Measurements from ENCODE around the gene HIP1. TPM values are rescaled to one million over a fixed set of nuclear protein-coding genes. Genes with fewer than 3 reads are reported as not detected.
"Not testable (repeated sequence)": the region's sequence is repeated elsewhere in the genome, so short reads cannot be mapped to it uniquely, and the experiment has no call there.

The HIP1 gene
- total and polyA plus RNA-seq, 8 donors, result 3.6 to 14.8 (median 5.2) TPM

DNA sequence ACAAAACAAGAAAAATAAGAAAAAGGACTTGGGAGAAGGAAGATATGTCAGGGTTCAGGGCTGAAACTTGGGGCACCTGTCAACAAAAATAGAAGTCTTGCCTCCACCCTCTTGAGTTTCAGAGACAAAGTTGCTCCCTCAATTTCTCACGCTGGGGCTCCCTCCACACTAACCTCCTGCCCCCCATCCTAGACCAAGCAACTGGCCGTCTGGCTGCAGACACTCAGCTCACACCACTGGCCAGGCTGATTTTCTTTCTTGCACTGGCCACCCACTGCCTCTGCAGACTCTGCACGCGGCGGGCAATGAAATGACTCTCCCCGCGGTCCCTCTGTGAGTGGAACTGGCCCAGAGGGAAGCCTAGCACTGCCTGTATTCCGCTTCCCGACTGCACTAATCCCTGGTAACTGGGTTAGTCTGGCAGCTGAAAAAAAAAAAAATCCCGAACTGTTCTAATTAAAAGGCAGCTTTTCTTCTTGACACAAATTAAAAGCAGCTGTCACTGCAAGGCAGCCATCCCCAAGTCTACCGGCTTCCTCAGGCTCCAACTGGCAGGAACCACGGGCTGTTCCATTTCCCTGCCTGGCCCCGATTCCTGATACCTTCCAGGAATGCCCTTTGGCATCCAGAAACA lies 163.1 kb downstream of the HIP1 start:
- intact Hi-C loops (cut with DNase I), result no loop called here
- Histone ChIP-seq H3K27me3 (no peaks in the 10 kb centered on the region), H3K27ac (no peak overlapping the region), H3K9me3 (no peaks in the 10 kb centered on the region), H3K4me3 (no peak overlapping the region), H3K36me3 (no peaks in the 10 kb centered on the region), H3K4me1 (no peaks in the 10 kb centered on the region)
- FAIRE-seq (no peak), DNase-seq (no peak), ATAC-seq (no peak)
- 85 to 87% methylated on average over 13 of the region's 13 CpGs for WGBS, 2 donors
- no peak for TF ChIP-seq CTCF (IDR thresholded peaks at IDR 0.05)

DNA sequence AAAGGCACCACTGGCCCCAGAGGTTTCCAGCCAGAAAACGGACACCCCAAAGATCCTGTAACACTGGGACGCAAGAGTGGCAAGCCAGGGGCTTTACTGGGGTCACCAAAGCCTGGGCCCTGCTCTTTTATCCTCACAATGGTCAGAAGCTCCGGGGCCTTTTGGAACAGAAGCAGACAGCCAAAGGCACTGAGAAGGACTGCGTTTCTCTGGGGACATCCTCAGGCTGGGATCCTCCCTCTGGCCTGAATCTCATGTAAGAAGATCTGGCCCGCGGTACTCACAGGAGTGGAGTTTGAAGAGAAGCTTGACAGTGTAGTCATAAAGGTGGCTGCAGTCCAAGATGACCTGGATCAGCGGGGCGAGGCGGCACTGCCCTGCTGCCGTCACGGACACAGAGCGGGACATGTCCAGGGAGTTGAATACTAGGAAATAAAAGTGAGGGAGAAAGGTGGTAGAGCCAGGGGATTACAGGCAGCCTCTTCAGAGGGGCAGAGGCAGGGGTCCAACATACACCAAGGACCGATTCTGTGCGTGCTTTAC lies 165.2 kb downstream of the HIP1 start:
- 93 to 95% methylated on average over 14 of the region's 14 CpGs for WGBS, 2 donors
- DNase-seq, result peak in 1 of 6 donors; percentile 30
- intact Hi-C loops (cut with DNase I), result no loop called here
- Histone ChIP-seq H3K36me3 (no peaks in the 10 kb centered on the region), H3K27ac (no peak overlapping the region), H3K9me3 (no peaks in the 10 kb centered on the region), H3K4me1 (no peaks in the 10 kb centered on the region), H3K27me3 (no peaks in the 10 kb centered on the region), H3K4me3 (no peak overlapping the region)
- no peak for ATAC-seq
- no peak for TF ChIP-seq CTCF (IDR thresholded peaks at IDR 0.05)
- FAIRE-seq, result no peak

DNA sequence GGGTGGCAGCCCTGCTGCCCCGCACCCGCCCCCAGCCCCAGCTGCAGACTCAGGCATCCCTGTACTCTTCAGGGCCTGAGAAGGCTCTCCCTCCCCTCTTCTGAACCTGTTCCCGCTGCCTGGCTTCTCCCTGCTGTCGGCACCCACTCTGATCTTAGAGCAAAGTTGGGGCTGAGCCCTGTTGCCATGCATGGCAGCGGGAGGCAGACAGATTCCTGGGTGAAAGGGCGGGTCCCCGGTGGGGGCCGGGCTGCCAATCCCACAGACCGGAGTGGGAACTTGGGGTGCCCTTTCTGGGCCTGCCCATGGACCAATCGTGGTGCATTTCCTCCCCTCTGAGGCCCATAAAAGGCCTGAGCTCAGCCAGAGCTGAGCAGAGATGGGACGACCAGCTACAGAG lies 165.9 kb downstream of the HIP1 start:
- no peak for FAIRE-seq
- intact Hi-C loops (cut with DNase I), result no loop called here
- Histone ChIP-seq H3K36me3 (no peaks in the 10 kb centered on the region), H3K27ac (no peak overlapping the region), H3K4me3 (no peak overlapping the region), H3K4me1 (no peaks in the 10 kb centered on the region), H3K9me3 (no peaks in the 10 kb centered on the region), H3K27me3 (no peaks in the 10 kb centered on the region)
- 87 to 94% methylated on average over 11 of the region's 11 CpGs for WGBS, 2 donors
- TF ChIP-seq CTCF (IDR thresholded peaks at IDR 0.05), result no peak
- peak in 1 of 6 donors; percentile 32 for DNase-seq
- no peak for ATAC-seq

DNA sequence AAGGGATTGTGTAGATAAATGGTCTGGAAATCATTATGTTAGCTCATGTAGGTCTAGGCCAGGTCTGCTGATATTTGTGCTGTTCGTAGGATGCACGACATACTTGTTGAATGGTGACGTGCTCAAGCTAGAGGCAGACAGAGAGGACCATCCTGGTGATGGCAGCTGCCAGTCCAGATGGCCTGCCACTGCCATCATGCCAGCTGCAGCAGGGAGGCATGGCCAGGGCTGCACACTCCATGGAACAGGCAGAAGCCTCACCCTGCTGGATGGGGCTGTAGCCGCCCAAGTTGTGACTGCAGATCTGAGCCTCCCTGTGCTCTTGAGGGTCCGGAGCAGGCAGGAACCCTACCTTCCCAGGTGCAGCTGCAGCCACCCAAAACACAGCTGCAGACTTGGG lies 166.3 kb downstream of the HIP1 start:
- intact Hi-C loops (cut with DNase I), result no loop called here
- FAIRE-seq (no peak), ATAC-seq (no peak), DNase-seq (no peak)
- Histone ChIP-seq H3K36me3 (no peaks in the 10 kb centered on the region), H3K4me3 (no peak overlapping the region), H3K27me3 (no peaks in the 10 kb centered on the region), H3K4me1 (no peaks in the 10 kb centered on the region), H3K27ac (no peak overlapping the region), H3K9me3 (no peaks in the 10 kb centered on the region)
- TF ChIP-seq CTCF (IDR thresholded peaks at IDR 0.05), result no peak
- 93 to 95% methylated on average over 5 of the region's 5 CpGs for WGBS, 2 donors

DNA sequence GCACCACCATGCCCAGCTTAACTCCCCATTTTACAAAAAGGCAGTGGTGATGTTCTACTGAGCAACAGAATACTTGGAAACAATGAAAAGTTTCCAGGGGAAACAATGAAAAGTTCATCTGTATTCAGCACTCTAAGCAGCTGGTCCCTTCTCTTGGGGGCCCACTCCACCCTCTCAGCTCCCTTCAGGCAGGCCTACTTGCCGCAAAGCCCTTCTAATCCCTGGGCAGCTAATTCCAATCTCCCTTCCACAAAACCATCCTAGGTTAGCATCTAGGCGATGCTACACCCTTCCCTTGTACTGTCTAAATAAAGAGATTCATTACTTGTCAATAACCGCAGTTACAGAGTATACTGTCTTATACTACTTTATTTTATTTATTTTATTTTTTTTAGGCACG lies 167.5 kb downstream of the HIP1 start:
- Histone ChIP-seq H3K36me3 (no peaks in the 10 kb centered on the region), H3K27ac (no peak overlapping the region), H3K4me1 (no peaks in the 10 kb centered on the region), H3K9me3 (no peaks in the 10 kb centered on the region), H3K4me3 (no peak overlapping the region), H3K27me3 (no peaks in the 10 kb centered on the region)
- ATAC-seq (no peak), DNase-seq (no peak), FAIRE-seq (no peak)
- no peak for TF ChIP-seq CTCF (IDR thresholded peaks at IDR 0.05)
- WGBS, 2 donors, result 92 to 97% methylated on average over 4 of the region's 4 CpGs
- intact Hi-C loops (cut with DNase I), result no loop called here

GRCh38 chr7:75569629-75570282 lies 169.0 kb downstream of the HIP1 start:
- DNase-seq; H3K27me3 ChIP-seq; H3K4me3 ChIP-seq; H3K4me1 ChIP-seq; intact Hi-C loops (cut with DNase I); H3K9me3 ChIP-seq; FAIRE-seq; H3K36me3 ChIP-seq: not testable (repeated sequence)
- peak overlapping the region in 1 of 4 donors; percentile 30 for H3K27ac ChIP-seq
- ATAC-seq, result peak in 2 of 4 donors; percentile 47 to 68
- WGBS, 2 donors, result 88 to 91% methylated on average over 16 of the region's 16 CpGs

Data from pancreas (tissue), 10 donors.